ENCODE measurements around the gene EEF1A2. TPM values are rescaled to one million over a fixed set of nuclear protein-coding genes. Genes with fewer than 3 reads are reported as not detected.

Gene EEF1A2
- total RNA-seq, 1 donor from 2014 or later, result 858 TPM

DNA sequence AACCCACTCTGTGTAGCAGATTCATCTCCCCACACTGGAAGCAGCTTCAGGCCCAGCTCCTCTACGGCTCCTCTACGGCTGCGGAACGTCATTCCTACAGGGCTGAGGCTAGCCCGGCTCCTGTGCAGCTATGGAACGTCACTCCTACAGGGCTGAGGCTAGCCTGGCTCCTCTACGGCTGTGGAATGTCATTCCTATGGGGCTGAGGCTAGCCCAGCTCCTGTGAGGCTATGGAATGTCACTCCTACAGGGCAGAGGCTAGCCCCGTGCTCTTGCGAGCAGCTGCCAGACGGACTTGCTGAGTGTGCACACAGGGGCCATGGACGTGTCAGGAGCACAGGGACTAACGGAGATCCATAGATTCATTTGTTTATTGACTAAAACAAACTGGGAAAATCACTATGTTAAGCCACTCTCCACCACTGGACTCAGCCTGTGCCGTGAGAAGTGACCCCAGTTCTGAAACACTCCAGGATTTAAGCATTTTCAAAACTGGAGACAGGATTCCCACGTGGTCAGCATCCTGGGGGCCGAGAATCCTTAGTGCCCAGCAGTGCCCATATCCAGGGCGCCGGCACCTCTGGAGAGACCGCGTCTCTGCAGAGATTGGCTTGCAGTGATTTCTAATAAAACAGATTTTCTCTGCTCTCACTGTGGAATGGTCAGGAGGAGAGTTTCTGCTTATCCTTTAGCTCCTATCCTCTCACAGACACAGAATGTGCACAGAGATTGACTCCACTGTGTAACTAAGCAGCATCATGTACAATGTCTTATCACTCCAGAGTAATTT, 31.4 kb downstream of the EEF1A2 start:
- no peak for DNase-seq

DNA sequence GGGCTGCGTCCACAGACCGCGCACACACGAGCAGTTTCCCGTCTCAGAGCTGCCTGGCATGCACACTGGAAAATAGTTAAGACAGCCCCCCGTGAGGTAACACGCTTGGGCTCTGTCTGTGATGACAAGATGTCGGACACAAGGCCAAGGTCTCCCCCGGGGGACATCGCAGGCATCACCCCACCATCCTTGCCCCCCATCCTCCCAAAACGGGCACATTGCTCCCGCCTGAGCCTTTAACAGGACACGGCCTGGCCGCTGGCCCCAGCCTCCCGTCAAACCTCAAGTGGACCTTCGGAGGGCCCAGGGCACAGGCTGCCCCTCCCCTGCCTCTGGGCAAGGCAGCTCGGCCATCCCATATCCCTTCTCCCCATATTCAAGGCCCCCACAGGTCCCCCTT, 32.0 kb downstream of the EEF1A2 start:
- no peak for DNase-seq

DNA sequence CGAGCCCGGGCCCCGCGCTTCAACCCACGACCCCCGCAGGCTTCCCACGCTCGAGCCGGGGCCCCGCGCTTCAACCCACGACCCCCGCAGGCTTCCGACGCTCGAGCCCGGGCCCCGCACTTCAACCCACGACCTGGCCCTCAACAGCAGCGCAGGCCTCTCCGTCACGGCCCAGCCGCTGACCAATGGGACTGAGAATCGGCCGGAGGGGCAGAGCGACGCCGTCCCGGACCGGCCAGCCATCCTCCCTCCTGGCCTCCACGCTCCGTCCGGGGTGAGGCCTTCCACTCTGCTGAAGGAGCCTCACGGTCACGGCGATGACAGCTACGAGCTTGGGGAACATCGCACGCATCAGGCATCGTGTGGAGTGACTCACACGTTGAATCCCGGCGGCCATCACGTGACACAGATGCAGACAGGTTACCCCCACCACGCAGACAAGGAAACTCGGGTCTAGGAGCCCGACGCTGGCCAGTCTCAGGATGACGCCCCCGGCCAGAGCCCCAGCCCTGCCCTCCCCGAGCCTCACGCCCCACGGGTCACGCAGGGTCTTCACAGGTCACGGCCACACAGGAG, 32.5 kb downstream of the EEF1A2 start:
- no peak for DNase-seq

DNA sequence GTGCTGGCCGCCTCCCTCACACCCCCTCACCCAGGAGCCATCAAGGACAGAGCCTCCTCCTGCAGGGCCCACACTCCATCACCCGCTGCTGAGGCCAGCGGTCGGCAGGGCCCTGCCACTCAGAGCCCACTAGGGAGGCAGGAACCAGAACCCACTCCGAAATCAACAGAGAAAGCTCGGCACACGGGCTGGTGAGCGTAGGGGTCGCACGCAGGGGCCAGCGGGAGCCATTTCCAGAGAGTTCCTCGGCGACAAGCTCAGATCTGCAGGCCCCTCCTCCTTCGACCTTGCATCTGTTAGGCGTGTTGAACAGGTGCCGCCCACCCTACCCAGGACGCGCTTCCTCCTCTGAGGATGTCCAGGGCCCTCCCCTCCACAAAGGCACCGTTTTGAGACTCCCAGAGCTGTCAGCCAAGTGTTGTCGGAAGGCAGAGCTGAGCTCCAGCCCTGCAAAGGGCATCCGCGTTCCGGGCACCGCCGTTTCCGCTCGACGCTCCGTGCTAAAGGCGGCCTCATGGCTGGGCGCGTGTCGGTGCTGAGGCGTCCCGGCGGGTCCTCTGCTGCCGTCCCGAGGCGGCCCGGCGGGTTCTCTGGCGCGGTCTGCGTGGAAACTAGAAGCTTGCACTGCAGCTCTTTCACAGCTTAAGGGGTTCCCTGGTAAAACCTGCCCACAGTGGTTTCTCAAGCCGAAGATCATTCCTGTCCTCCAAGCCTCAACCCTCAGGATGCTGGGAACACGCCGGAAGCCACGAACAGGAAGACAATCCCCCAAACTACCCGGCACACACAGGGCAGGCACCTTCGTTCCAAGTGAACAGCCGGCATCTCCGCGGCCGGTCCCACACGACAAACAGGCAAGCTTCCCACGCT, 33.3 kb downstream of the EEF1A2 start:
- DNase-seq, result no peak

DNA sequence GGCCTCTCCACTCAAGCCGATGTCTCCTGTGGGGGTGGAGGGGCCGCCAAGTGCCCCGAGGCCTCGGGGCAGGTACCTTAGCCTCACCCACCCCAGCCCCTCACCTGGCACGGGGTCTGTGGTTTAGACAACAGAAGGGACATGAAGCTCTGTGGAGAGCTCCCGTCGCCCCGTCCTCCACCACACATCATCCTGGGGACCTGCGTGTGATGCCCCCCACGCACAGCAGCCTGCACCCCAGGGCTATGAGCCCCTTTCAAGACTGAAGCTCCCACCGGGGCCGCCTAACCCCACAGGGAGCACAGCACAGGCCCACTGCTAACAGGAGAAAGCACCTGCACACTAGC, 34.6 kb downstream of the EEF1A2 start:
- no peak for DNase-seq

DNA sequence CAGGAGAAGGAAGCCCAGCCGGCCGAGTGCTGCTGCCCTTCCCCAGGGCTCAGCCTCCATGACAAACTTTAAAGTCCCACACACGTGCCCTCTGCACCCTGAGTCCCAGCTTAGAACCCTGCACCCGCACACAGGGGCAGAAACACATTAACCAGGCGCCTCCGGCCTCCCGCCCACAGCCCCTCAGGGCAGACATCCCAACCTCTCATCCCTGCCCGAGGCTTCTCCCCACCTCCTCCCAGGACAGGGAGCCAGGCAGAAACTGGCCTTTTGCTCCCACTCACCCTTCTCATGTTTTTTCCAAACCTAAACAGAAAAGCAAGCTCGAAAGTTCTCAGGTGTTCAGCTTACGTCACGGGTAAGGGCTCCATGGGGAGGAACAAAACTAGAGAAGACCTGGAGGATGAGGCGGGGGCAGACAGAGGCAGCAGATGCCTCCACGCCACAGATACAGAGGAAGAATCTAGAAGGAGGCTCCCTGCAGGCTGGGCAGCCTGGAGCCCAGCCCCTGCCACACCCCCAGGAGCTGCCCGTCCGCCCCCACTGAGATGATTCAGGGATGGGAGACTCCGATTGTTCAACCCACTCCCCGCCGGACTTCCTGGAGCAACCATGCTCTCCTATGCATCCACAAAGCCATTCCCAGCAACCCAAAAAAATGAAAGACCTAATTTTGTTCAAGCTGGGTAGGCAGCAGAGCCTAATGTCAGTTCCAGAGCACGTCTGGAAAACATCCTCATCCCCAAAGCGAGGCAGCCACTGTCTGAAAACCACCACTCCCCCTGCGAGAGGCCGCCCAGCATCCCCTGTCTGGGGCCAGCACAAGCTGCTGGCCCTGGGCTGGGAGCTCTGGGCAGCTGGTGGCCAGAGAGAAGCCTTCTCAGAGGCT, 35.2 kb downstream of the EEF1A2 start:
- DNase-seq, result peak; percentile 27

DNA sequence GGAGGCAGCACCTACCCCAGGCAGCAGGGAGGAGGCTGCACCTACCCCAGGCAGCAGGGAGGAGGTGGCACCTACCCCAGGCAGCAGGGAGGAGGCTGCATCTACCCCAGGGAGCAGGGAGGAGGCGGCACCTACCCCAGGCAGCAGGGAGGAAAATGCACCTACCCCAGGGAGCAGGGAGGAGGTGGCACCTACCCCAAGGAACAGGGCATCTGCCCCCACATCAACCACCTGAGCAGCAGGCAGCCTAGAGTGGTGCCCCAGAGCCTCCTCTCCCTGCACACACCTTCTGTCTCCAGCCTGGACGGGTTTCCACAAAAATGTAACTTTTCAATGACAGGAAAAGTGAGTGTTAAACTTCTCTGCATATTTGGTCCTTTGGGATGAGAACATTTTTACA, 36.6 kb downstream of the EEF1A2 start:
- no peak for DNase-seq

DNA sequence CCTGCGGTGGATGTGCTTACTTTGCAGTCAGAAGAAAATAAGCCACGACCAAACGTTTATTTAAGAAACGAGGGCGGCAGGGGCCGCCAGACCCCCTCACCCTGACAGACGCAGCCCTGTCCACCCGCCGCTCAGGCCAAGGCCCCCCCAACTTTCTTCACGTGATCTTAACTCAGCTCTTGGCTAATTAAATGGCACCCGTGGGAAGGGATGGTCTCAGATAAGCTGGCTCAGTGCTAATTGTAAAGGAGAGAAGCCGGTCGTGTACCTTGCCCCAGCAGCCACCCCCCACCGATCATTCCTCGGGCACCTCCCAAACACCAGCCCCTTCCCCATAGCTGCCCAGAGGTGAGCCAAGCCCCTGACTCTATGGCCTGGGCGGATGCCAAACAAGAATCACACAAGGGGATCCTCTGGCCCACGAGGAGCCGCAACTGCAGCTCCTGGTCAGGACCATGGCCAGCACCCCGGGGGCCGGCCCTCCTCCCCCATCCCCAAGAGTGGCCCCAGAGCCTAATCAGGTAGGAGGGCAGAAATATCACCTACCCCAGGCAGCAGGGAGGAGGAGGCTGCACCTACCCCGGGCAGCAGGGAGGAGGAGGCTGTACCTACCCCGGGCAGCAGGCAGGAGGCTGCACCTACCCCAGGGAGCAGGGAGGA, 37.6 kb downstream of the EEF1A2 start:
- peak; percentile 53 for DNase-seq

DNA sequence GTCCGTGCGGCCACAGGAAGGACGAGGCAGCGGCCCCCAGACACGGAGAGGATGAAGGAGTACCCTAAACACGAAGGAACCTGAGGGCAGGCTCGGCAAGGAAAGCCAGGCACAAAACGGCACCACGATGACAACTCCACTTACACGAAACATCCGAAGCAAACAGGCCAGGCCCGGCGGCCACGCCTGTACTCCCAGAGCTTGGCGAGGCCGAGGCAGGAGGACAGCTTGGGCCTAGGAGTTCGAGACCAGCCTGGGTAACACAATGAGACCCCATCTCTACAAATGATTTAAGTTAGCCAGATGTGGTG, 39.9 kb downstream of the EEF1A2 start:
- no peak for DNase-seq

DNA sequence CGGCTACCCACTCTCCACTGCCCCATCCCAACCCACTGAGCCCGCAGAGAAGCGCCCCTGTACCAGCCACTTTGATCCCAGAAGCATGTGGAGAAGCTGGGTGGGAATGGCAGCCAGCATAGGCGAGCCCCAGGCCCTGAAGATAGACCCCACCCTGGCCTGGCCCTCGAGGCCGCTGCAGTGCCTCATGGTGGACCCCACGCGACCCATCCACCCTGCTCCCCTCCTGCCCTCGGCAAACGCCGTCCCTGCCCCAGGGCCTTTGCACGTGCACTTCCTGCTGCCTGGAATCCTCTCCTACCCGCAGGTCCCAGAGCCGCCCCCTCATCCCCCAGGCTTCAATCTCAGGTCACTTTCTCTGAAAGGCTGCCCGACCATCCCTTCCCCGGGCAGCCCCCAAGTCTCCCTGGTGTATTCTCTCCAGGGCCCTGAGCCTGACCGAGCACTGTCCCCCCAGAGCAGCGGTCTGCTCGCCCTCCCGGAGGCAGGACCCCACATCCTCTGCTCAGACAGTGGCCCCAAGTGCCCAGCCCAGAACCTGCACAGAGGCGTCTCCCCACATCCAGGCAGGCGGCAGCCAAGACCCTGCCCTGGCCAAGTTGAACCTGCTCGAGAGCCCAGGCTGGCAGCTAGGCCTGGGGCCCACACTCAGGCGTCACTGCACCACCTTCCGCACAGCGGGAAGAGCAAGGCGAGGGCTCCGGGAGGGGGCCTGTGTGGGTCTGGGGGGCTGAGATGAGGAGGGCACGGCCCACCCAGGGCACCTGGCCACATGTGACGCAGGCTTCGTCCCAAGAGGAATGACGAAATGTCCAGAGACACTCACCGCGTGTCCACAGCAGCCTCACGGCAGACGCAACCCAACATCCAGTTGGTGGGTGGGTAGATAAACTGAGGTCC, 40.5 kb downstream of the EEF1A2 start:
- no peak for DNase-seq

DNA sequence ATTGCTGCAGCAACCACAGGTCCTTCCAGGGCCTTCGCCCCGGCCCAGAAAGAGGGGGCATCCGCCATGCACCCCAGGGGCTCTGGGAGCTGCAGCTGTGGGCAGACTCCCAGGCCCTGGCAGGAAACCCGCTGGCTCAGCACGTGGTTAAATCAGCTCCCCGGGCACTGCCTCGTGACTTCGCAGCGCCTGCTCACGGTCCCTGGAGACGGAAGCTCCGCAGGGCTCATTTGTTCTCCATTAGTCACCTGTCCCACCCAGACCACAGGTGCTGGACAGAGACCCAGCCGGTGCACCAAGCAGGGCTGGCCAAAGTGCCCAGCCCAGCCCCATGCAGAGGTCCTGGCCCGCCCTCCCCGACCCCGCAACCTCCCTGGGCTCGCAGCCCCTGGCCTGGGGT, 41.1 kb downstream of the EEF1A2 start:
- no peak for DNase-seq

DNA sequence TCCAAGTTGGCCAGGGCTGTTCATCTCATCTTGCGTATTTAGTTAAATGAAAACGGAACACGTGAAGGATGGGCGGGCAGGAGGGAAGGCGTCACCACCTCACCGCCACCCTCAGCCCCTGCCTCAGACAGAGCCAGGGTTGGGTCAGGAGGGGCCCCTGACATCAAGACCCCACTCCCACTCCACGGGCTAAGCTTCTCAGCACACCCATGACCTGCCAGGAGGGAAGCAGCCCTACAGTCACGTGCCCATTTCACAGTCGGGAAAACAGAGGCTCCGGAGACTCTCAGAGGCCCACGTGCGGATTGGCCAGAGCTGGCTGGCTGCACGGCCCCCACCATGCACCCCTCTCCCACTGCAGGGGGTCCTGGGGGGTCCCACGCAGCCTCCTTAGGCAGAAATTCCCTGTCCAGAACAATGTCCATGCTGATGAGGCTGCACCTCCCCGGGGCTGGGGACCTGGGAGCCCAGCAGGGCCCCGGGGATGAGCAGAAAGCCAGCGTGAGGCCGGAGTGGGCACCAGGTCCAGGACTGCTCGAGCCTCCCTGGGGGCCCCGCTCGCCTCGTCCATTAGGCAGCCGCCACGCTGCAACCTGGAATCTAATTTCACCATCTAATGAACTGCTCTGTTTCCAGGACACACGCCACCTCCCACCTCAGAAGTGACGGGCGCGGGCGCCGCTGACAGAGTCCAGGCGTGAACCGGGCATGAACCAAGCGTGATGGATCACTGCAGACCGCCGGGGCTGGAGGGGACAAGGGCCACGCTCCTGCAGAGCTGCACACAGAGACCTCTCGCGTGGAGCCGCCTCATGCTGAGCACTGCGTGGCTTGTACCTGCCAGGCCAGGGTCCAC, 42.2 kb downstream of the EEF1A2 start:
- DNase-seq, result peak; percentile 30

DNA sequence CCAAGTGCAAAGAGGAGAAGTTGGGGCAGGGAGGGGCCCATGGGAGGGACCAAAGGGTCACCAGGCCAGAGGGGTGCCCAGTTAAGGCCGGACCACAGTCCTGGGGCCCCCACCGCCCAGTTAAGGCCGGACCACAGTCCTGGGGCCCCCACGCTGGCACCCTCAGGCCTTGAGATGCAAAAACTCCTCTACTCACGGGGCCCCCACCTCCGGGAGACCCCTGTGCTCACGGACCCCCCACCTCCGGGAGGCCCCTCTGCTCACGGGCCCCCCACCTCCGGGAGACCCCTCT, 43.4 kb downstream of the EEF1A2 start:
- DNase-seq, result no peak

DNA sequence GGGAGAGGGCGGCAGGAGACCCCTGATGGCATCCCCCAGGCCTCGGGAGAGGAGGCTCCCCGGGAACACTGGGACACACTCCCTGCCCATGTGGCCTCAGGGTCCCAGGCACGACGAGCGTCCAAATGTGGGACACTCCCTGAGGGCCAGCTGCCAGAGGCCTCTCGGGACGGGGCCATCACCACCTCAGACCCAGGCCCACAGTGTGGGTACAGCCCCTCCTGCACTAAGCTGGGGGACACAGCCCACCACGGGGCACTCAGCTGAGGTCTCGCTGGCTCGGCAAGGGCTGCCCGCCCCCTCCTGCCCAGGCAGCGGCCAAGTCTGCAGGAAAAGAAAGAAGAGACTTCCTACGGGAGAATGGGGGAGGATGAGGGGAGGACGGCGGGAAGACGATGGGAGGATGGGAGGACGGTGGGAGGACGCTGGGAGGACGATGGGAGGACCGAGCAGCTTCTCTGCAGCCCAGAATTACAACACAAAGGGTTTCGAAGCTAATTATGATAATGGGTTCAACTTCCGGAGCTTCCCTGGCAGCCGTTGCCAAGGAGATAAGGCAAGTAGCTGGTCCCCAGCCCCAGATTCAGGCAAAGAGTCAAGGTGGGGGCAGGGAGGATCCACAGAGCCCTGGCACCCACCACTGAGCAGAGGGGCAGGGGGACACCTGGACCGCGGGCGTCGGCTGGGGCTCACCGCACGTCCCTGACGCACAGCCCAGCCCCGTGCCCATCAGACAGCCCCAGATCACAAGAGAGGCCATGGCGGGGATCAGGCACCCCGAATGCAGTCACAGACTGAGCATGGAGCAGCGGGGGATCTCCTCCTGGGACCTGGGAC, 43.9 kb downstream of the EEF1A2 start:
- DNase-seq, result no peak

DNA sequence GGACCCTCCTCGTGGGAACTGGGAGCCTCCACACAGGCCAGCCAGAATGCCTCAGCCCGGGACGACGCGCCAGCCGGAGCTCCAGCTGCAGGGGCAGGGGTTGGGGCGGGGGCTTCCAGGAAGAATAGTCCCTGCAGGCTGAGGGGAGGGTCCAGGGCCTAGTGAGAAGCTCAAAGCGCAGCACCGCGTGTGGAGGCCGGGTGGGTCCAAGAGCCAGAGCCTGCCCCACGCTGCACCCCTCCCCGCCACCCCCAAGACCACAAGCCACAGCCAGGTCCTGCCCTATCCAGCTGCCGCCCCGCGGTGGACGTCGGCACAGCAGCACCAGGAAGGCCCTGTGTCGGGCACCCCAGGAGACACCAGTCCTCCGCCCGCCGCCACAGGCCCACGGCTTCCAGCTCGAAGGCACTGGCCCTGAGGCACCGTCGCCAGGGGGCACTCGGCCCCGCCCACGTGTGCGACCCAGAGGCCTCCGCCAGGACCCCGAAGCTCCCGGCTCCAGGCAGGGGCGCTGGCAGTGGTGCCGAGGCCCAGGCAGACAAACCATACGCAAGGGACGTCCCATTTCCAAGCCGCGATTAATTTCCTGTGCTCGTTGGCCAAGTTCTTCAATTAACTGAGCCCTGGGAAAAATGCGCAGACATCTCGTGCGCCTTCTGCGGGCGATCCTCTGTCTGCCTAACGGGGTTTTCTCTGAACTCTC, 45.9 kb downstream of the EEF1A2 start:
- DNase-seq, result peak; percentile 29

DNA sequence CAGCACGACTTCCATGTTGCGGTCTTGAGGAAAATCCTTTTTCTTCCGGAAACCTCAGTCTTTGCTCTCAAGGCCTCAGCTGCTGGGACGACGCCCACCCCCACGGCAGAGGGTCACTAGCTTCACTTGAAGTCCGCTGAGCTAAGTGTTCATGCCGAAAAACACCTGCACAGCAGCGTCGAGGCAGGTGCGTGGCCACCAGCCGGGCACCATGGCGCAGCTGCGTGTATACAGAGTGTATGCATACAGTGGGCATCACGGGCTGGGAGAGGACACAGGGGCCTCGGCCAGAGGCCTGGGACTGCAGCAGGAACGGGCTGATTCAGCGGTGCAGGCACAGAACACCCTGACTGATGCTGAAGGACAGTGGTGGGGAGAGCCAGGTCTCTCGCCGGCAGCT, 46.5 kb downstream of the EEF1A2 start:
- no peak for DNase-seq

DNA sequence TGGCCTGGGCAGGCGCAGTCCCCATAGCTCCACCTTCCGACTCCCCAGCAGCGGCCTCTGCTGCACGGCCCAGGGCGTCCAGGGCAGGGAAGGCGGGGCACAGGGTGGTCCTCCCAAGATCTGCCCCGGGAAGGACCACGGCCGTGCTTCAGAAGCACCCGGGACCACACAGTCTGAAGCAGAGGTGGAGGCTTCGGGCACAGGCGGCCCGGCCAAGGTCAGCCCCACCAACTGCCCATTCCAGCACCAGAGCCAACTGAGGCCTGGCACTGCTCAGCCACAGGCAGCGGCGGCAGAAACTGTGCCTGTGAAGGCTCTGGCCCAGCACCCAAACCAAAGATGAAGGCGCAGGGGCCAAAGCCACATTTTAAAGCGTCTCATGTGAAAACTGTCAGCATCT, 47.1 kb downstream of the EEF1A2 start:
- no peak for DNase-seq
